ENCODE data around the gene VILL.
"Not testable (repeated sequence)": the region's sequence is repeated elsewhere in the genome, so short reads cannot be mapped to it uniquely, and the experiment has no call there.

VILL gene

DNA sequence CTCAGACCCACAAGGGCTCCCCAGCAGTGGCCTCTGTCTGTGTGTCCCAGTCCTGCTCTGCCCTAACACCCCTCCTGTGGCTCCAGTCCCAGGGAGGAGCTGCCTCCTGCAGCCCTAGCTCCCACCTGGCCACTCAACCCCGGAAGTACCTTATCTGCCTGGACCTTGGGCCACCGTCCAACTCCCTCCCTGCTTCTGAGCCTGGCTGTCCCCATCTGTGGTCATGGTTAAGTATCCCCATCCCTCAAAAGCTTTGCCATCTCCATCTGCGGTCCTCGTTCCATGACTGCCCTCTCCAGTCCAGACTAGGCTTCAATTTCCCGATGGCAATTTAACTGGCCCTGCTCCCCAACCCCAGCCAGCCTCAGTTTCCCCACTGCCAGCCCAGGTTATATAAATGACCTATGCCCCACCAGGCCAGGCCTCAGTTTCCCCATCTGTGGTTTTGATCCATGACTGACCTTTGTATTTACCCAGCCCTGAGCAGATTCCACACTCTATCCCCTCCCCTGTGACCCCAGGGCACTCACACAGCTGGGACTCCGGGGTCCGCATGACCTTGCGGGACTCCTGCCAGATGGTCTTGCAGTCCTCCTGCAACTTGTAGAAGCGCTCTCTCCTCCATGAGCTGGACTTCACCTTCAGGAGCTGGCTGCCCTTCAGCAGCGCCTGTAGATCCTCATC, 29.2 kb downstream of the VILL start:
- DNase-seq: no peak

DNA sequence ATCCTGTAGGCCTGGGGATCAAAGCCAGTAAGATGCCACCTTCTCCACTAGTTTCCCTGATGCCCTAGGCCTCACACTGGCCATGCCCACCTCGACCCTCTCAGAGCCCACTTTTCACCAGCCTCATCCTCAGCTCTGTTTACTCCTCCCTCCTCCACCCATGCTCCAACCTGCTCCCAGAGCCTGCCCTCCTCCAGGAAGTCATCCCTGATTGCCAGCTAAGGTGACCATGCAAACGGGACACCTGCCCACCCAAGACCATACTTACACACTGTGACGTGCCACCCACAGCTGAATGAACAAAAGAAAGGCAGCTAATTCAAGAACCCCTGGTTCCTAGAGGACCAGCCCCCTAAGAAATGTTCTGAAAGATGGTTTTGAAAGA, 29.7 kb downstream of the VILL start:
- no peak for DNase-seq

DNA sequence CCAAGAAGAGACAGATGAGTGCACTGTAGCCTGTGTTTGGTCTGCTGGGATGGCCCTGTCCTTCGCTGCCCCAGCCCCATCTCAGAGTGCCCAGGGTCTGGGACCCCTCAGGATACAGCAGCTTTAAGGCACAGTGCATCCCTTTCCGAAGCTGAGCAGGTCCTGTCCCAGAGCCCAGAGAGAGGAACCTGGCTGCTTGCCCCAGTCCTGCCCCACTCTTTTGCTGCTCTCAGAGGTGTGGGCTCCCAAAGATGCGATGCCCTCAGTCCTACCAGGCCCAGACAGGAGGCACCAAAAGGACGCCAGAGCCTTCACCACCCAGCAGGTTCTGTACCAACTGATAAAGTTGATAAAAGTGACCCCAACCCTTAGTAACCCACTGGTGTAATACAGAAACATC, 30.6 kb downstream of the VILL start:
- DNase-seq: no peak

DNA sequence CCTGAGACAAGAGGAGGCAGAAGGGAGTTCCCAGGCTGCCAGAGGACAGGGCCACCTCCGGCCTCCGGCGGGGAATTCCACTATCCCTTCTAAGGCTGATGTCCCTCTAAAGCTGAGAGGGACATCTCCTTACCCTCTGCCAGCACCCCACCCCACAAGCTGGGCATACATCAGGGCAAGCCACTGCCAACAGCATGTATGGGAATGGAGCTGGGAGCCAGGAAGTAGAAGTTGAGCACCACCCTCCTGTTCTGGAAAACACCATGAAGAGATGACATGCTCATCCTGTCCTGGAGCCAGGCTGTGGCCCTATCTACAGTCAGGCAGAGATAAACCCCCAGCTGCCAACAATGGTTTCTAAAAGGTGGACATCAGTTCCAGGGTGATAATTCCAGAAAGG, 31.7 kb downstream of the VILL start:
- no peak for DNase-seq

DNA sequence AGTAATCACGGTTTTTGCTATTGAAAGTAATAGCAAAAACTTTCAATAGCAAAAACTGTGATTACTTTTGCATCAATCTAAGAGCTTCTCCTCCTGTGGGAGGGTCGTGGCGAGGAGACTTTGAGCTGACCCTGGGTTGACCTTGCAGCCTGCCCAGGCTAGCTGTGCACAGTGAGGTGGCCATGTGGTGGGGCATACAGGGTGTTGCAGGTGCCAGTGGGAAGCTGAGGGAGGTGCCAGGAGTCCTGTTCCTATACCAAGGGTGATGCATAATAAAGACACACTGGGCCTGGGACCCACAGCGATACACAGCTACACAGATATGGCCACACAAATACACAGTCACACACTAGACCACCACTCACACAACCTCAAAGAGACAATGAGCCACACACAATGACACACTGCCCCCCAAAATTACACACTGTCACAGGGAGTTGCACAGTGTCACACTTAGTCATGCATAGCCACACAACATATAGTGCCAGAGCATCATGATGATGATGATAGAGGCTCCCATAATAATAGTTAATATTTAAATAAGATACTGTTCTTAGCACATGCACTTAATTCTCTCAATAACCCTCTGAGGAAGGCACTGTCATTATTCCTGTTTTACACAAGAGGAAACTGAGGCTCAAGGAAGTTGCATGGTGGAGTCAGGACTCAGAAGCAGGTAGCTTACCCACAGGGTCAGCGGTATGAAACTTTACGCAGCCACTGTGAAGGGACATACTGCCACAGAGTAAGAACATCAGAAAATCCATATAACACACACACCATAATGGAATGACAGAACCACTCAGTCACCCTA, 32.5 kb downstream of the VILL start:
- no peak for DNase-seq

DNA sequence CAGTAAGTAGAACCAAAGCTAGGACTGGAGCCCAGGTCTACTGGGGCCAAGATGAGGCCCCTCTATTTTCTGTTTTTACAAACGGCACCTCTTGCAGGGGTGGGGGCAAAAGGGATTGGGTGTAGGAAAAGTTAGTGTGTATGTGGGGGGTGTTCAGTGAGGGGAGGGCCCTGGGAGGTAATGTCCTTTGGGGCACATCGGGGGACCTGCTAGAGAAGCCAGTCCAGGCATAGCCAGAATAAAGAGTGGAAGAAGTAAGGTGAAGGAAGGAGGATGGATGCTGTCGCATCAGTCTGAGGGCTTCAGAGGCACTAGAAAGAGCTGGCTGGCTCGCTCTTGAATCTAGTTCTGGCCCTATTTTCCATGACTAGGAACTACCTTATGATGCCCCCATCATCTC, 36.3 kb downstream of the VILL start:
- DNase-seq: no peak

DNA sequence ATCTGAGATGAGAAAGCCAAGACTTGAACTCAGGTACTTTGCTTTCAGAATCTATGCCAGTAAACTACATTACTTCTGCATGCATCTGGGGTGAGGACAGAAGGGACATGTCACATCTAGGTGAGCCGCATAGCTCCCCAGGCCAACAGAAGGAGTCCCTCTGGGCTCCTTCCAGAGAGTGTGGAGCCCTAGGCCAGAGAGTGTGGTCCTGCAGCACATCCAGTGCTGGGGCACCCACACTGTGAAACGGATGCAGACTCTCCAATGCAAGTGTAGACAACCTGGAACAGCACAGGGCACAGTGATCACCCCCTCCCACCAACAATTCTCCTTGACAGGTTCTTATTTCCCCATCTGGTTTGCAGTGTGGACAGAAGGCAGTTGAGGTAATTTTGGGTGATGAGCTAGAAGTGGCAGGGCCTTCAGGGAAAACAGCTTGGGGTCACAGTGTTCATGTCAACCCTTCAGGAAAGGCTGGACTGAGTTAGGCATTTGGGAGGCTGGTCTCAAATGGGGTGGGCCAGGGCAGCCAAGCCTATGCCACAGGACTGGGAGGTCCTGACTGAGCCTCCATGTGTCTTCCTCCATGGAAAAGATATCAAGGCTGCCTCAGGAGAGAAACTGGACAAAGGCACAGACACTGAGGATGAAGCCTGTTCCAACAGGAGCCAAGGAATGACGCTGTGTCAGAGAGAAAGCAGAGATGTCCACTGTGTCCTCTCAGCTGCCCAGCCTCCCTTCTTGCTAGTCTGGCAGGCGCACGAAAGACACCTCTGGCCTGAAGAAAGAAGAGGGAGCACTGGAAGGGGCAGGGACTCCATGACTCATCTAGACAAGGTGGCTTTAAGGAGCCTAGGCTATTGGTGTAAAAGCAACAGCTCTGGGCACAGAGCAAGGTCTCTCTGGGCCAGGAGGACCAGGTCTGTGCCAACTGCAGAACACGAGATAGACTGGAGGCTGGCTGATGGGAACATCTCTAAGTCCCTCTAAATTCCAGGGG, 37.2 kb downstream of the VILL start:
- no peak for DNase-seq

DNA sequence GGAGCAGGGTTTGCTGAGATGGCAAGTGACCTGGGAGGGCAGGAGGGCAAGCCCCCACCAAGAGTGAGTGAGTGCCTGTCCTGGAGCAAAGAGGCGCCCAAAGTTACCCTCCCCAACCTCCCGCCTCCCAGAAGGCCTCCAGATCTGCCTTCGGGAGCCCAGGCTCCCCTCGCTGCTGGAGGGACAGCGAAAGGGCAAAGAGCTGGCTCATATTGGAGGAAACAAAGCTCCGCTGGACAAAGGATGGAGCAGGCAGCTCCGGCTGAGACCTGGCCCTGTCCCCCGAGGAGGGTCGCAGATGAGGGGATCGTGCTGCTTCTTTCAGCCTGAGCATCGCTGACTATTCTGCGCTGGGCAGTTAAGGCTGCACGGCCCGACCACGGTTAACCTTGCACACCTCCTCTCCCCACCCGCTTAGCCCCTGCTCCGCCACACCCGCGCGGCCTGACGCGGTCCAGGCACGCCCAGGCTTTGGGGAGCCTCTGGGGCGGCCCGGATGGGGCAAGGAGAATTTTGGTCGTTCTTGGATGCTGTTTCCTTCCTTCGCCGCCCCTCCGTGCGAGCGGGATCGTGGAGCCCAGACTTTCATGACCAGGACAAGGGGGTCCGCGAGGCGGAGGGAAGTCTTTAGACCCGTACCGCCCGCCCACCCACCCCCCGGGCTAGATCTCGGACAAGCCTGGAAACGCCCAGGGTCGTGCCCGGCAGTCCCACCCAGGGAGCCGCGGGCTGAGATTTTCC, 38.2 kb downstream of the VILL start:
- no peak for DNase-seq

DNA sequence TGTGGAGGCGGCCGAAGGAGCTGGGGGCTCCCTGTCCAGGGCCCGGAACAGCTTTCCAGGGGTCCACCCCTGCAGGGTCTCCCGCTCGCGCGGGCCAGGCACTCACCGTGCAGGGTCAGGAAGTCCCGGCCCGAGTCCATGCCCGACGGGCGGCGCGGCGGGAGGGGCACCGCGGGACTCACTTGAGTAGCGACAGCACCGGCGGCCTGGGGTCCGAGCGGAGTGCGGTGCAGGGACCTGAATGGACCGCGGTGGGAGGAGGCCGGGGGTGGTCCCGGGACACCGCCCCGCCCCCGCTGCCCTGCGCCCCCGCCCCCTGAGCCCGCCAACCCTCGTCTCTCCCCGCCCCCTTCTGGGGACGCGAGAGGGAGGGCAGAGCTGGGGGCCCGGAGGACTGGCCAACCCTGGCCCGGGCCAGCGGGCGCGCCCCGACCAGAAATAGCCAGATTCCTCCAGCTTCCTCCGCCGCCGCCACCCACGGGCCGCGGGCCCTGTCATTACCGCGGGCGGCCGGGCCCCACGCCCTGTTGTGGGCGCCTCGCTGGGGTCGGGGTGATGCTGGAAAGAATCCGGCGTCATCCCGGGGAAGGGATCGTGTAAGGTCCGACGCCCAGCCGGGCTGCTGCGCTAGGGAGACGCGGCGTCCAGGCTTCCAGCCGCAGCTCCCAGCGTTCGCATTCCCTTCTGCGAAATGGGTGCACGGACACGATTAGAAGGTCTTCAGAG, 39.0 kb downstream of the VILL start, which contains the start of gene PLCD1:
Gene PLCD1, minus strand, starts transcription at position 243 of the 726 bp plus-strand sequence. Its CDS starts 103 bp downstream, at position 140.
- no peak for DNase-seq

DNA sequence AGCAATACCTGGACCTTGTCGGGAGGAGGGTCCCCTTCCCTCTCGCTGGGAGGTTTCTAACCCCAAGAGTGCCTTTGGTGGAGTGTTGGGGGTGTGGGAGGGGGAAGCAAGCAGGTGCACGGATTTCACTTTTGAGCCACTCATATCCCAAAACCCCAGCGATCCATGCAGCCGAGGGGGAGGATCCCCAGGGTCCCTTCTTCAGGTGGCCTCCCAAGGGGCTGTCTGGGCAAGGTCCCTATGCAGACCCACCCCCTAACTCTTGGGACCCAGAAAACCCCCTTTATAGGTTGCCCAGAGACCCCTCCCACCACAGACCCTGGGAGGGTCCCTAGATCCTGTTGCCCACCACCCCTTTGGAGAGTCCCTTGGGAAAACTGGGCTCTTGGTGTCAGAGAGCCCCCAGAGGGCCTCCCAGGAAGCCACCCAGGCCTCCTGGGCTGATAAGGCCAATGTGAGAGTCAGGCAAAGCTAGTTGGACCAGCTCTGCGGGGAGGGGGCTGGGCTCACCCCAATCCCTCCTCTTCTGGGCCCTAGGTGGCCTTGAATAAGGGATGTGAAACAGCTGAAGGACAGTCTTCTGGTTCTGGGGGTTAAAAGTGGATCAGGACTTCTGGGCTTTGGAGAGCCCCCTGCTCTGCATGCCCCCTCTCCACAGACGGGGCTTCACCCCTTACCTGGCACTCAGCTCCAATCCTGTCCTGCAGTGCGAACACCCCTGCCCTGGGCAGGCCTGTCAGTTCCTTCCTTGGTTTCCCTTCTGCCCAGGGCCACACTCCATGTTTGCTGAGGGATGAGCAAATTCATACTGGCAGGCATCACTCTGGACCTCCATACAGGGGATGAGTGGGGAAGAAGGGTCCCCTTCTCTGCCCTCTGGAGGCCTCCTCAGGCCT, 39.8 kb downstream of the VILL start:
- DNase-seq: no peak

DNA sequence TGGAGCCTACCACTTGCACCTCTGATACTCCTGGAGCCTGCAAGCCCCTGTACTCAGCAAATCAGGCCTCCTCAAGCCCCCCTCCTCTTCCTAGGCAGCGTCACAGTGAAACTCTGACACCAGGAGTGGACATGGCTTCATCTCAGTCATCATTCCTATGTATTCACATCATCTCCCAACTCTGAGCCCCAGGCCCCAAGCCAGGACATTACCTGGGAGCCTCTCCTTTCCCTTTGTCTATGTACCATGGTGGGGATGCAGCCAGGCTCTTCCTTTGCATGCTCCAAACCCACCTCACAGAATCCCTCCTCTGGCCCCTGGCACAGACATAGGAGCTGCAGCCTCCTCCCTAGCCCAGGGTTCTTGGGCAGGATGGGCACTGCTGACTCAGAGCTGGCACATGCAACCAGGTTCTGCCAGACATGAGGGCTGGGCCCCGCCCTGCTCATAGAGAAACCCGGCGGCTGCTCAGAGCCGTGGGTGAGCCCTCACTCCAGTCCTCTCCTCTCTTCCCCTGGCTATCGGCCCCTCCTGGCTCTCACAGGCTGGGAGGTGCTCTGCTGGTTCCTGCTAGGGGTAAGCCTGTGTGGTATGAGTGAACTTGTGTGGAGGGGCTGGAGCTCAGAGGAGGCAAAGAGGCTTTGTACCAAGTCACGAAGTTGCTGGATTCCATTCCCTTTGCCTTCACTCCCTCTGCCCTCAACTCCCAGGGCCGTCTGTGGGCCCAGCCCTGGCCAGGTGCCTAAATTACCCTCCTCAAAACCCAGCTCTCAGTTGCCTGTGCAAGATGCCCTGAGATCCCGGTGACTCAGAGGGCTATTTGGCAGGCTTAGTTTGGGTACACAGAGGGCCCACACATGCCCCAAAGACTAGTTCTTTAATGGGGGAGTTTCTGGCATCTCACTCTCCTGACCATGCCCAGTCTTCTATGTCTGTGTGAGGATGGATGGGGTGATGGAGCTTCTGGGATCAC, 40.7 kb downstream of the VILL start:
- DNase-seq: peak; percentile 52

DNA sequence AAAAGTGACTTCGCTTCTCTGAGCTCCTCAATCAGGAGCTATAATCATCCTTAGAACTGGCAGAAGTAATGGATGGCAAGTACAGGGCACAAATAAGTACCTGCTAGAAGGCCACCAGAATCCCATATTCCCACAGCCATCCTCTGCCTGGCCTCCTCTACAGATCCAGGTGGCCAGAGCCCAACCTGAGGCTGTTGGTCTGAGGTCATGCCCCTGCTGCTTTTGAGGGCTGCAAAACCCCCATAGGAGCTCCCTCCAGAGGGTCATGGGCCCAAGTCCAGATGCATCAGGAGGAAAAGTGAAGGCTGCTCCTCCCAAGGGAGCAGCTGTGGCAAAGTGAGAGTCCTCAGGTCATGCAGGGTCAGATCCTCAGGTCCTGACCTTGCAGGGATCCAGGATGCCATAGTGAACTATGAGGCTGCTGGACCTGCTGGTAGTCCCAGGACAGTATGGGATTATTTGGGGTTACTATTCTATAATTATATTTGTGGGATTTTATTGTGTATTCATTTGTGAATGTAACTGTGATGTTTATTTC, 41.8 kb downstream of the VILL start:
- DNase-seq: no peak

DNA sequence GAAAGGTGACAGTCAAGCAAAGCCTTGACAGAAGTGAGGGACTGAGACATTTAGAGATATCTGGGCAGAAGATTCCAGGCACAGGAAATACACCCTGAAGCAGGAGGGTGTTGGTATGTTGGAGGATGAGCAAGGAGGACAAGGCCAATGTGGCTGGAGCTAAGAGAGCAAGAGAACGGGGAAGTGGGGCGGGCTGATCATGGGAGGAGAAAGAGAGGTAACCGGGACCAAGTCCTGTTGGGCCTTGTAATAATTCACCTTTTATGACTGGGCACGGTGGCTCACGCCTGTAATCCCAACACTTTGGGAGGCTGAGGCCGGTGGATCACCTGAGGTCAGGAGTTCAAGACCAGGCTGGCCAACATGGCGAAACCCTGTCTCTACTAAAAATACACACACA, 43.0 kb downstream of the VILL start:
- DNase-seq: not testable (repeated sequence)

DNA sequence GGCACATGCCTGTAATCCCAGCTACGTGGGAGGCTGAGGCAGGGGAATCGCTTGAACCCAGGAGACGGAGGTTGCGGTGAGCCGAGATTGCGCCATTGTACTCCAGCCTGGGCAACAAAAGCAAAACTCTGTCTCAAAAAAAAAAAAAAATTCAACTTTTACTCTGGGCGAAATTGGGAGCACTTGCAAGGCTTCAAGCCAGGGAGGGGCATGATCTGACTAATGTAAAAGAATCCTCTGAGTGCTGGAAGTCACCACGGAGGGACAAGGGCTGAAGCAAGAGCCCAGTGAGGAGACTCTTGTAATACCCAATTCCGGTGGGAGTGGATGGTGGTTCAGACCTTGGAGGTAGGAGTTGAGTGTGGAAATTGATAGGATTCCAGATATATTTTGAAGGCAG, 43.7 kb downstream of the VILL start:
- DNase-seq: not testable (repeated sequence)

DNA sequence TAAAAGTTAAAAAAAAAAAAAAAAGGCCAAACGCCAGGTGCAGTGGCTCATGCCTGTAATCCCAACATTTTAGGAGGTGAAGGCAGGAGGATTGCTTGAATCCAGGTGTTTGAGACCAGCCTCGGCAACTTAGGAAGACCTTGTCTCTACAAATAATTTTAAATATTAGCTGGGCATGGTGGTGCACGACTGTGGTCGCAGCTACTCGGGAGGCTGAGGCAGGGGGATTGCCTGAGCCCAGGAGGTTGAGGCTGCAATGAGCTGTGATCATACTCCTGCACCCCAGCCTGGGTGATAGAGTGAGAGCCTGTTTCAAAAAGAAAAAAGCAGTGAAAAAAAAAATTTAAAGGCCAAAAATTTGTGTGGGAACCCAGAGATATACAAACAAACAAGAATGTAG, 45.7 kb downstream of the VILL start:
- DNase-seq: no peak

DNA sequence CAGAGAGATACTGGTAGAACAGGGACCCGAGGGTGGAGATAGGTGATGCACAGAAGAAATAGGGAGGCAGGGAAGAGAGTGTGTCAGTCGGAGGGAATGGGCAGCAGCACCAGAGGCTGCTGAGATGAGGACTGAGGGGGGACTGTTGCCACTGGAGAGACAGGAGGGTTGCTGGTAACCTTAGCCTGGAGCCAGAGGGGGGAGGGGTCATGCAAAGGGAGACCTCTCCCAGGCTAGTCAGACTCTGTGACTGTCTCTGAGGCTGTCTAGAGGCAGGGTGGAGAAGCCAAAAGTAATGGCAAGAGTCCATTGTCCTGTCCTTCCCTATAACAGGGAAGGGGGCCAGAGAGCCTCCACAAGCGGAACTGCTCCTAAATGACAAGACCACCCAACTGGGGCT, 46.3 kb downstream of the VILL start:
- no peak for DNase-seq

DNA sequence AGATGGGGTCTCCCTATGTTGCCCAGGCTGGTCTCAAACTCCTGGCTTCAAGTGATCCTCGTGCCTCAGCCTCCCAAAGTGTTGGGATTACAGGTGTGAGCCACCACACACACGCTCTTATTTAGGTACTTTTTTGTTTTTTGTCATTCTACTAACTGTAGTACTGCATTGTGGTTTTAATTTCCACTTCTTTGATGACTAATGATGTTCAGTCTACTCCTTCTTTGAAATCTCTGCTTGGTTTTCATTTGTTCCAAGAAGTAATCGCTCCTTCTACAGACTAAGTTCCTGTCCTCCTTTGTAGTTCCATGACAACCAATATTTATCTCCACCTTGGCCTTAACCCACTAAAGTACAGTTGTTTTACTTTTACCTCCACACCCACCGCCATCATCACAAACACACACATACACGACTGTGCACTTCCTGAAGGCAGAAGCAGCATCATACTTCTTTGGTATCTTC, 47.9 kb downstream of the VILL start:
- no peak for DNase-seq

DNA sequence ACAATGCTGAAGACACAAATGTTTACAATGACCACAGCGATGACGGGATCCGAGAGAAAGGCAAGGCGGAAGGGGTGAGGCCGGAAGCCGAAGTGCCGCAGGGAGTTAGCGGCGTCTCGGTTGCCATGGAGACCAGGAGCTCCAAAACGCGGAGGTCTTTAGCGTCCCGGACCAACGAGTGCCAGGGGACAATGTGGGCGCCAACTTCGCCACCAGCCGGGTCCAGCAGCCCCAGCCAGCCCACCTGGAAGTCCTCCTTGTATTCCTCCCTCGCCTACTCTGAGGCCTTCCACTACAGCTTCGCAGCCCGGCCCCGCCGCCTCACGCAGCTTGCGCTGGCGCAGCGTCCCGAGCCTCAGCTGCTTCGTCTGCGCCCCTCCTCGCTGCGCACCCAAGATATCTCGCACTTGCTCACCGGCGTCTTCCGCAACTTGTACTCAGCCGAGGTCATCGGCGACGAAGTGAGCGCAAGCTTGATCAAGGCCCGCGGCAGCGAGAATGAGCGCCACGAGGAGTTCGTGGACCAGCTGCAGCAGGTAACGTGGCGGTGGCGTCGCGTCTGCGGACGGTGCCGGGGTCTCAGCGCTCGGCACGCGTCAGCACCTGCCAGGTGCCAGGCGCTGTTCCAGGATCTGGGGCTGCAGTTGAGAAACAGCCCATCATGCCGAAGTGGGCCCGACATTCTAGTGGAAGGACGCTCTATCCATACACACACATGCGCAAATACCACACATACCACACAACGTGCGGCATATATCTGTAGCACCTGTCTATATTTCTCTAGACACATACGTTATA, 48.7 kb downstream of the VILL start, which contains the start of gene DLEC1:
Gene DLEC1, plus strand, starts transcription at position 108 of the 798 bp plus-strand sequence. Its CDS starts 18 bp downstream, at position 126.
- peak; percentile 58 for DNase-seq

Data from hematopoietic multipotent progenitor cell treated with erythropoietin and hydrocortisone succinate and interleukin-3 and kit ligand, for 8 days (in vitro differentiated cells).